Measurements from ENCODE around the gene PEAK3.

PEAK3 gene

DNA sequence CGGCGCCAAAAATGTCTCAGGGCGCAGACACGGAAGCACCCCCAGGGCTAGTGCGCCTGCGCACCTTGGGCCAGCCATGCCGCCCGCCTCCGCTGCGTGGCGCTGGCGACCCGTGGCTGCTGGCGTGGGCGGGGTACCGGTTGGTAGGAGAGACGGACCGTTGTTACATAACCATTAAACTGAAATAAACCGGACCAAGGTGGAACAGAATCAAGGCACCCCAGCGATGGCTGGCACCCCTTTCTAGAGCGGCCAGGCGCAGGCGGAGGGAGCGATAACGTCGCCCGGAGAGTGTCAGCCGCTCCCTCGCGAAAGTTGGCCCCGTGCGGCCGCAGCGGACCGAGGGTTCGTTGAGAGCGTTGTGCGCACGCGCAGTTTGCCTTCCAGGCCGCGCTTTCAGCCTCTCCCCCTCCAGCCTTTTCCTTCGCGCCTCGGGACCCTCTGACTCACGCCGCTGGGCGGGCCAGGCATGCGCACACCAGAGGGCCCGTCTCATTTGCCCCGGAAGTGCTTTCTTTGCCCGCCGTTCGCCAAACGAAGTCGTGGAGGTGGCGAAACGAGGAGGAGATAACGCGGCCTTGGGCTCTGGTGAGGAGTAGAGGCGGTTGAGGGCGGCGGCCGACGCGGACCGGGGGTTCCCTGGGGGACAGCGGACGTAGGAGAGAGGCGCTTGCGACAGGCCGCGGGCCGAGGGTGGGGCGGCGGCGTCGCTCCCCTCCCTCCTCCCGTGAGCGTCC, 45.5 kb downstream of the PEAK3 start, which contains the start of the genes PLEKHJ1 and SF3A2:
Gene PLEKHJ1 (minus strand): TSS at position 16 of the 737 bp plus-strand sequence. CDS start 81 bp downstream, outside the sequence.
Gene SF3A2 (plus strand): TSS at position 511 of the 737 bp plus-strand sequence. CDS start 6,595 bp downstream, outside the sequence.
- peak; percentile 90 to 92 for DNase-seq

DNA sequence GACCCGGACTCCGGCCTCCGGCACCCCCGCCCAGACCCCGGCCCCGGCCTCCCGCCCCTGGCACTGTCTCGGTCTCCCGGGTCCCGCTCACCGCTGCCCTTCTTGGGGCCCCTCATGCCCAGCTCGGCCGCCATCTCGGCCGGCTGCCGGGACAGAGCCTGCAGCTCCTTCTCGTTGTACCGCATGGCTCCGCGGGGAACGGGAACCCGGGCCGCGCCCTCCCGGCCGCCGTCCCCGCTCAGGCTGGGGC, 46.0 kb downstream of the PEAK3 start:
- DNase-seq = no peak

DNA sequence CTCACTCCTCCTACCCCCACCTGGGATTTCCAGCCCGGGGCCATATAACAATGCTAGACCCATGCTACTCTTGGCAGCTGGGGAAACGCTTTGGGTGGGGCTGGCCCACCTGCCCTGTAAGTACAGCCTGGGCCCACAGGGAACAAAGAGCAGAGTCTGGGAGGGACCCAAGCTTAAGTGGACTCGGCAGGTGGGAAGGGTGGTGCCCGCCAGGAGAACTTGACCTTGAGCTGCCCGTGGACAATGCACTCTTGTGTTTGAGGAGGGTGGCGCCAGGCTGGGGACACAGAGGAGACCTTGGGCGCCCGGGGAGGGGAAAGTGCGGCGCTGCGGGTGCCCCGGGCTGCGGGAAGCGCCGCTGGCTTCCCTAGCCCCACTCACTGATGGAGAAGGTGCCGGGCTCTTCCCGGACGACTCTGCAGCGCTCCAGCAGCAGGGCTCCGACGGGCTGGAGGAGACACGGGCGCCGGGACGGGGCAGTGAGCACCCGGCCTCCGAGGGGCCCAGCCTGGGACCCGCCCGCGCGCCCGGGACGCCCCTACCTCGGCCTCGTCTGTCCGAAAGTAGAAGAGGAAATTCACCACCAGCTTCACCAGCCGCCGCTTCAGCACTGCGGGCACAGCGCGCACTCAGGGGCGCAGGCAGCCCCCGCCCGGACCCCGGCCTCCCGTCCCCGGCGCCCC, 46.5 kb downstream of the PEAK3 start:
- DNase-seq = no peak

DNA sequence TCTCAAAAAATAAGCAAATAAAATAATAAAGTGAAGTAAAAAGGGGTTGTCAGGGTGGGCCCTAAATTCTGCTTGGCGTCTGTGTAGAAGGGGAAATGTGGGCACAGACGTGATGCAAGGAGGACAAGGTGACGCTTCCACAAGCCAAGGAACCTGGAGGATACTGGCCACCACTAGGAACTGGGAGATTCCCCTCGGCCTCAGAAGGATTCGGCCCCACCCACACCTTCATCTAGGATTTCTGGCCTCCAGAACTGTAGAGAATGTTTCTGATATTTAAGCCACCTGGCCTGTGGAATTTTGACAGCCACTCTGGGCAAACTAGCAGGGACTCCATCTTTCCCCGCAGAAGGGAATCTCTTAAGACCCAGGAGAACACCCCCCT, 47.0 kb downstream of the PEAK3 start:
- DNase-seq = no peak

DNA sequence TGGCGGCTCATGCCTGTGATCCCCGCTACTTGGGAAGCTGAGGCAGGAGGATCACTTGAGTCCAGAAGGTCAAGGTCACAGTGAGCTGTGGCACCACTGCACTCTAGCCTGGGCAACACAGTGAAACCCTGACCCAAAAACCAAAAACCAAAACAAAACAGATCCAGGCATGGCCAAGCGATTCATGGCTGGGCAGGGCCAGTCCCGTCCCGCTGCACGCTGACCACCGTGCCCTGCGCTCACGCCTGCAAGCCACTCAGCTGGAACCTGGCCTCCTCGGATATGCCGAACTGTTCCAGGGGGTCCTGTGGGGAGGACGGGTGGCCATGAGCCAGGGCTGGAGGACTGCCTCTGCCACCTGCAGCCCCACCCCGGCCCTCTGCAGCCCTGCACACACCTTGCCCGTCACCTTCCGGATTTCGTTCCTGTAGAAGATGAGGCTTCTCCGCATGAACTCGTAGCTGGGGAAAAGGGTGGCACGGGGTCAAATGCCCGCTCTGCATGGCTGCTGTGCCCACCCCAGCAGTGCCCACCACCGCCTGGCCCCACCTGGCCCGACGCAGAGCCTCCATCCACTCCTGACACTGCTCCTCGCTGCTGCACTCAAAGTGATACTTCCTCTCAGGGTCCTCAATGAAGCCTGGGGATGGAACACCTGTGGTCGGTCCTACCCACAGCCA, 48.2 kb downstream of the PEAK3 start:
- no peak for DNase-seq

DNA sequence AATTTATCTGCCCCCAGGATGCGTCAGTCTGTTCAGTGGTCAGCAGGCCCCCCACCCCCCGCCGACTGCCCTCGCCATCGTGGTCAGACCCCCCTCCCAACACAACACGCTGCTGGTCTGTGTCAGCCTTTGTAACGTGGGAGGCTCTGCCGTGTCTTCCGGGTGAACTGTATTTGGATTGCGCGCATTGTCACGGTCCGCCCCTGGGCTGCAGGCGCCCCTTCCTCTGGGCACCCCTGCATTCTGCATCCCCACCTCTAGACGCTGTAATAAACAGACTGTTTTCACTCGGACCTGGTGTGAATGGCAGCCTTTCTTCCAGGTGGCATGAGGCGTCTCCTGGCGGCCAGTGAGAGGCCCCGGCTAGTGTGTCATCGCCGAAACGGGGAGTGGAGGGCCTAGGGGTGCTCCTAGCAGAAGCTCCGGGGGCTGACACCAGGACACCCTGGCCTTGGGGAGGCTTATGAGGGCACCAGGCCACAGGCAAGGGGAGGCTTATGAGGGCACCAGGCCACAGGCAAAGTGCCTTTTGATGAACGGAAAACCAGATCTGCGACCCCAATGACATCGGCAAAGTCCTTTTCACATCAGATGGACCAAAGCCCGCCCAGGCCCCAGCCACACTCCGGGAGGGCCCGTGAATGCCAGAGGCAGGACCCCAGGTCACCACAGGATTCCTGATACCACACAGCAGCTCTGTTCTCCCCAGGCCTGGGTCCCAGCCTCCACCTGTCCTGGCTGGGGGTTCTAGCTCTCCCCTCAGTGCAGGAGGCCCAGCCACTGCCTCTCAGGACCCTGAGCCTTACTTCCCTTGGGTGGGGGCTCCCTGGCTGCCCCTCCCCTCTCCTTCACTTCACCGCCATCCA, 49.5 kb downstream of the PEAK3 start:
- no peak for DNase-seq

DNA sequence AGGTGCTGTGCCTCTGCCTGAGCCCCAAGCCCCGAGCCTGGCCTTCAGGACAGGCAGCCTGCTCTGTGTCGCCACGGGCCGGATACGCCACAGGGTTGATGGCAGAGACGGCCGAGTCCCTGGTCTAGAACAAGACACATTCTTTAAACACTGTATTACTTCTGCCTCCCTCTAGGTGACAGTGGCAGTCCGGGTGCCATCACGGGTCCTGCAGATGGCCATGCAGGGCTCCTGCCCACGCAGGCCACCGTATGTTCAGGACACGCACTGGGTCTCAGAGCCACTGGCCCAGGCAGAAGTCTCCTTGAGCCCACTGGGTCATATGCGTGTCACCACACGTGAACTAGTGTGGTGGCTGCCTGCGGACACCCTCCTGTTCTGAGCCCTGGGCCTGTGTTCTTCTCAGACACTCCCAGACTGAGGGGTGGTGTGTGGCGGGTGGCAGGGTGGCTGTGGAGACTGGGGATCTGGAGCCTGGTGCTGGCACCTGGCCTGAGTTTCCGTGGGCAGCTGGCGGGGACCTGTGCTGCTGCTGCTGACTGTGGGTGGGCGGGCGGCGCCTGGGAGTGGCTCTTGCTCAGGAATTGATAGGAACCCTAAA, 50.3 kb downstream of the PEAK3 start:
- DNase-seq = no peak

DNA sequence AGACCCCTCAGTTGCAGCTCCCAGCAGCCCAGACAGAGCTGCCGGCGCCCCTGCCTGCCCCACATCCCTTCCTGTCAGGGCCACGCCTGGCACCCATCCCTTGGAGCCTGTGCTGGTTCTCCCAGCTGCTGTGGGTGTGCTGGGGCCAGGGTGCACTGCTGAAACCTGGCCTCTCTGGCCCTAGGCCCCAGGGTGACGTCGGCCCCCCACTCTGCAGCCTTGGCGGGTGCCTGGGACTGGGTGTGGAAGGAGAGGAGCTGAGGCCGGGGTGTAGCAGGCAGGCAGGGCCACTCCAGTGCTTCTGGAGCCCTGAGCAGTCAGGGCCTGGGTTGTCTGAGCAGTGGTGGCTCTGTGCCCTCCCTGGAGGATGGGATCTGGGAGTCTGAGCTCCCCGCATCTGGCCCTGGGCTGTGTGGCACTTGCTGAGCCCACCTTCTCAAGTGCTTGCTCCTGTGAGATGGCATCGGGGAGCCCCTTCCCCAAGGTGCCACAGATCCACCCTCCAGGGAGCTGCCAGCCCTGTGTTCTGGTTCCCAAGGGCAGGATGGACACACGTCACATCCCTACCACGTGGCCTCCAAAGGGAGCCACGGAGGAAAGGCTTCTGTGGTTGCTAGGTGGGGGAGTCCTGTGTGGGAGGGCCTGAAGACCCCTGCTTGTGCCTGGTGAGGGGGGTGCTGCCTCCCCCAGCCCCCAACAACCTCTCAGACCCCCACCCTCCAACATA, 51.0 kb downstream of the PEAK3 start:
- DNase-seq = no peak

DNA sequence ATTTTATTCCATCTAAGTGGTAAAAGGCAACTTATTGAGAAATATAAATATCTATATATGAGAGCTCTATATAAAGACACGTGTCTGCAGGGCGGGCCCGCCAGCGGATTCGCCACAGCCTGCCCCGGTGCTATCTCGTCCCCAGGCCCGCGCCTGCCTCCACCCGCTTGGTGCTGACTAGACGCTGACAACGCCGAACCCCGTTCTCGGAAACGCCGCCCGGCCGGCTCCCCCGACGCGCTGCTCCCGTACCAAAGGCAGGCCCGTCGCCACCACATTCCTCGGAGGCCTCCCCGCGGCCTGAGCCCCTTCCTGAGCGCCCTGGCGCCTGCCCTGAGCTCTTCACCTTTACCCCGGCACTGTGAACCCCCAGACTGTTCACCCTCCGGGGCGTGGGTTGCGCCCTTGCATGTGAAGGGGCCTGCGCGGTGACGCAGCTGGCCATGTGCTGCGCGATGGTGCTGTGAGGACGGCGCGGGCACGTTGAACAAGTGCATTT, 51.9 kb downstream of the PEAK3 start:
- DNase-seq = no peak

DNA sequence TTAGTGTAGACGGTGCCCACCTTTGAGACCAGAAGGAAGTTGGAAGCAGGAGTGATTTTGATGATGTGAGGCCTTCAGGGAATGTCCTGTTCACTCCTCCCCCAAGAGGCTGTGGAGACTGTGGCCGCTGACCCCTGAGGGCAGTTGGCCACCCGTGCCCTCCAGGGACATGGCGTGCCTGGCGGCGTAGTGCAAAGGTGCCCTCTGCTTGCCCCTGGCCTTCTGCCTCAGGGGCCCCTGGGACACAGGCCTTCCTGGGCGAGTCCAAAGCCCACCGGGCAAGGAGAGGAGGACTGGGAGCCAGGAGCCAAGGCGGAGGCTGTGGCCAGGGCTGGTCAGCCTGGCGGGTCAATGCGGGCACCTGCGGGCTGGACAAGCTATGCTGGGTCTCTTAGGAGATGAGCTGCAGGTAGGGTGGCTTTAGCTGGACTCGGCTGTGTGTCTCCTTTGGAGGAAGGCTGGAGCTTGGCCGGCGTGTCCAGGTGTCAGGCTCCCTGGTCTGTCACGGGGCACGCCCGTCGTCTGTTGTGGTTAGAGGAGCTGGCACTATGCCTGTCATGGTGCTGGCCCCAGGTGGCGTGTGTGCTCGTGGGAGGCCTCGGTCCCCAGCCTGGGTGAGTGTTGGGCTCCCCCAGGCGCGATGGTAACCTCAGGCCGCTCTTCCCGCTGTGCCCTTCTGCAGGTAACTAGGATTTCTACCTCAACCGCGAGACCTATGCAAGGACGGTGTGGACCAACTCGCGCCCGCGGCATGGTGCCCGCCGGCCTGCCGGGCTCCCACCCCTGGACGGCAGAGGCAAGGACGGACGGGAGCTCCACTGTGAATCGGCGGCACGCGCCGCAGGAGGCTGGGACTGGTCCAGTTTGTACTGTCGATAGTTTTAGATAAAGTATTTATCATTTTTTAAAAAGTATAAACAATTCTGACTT, 52.6 kb downstream of the PEAK3 start:
- DNase-seq = no peak

DNA sequence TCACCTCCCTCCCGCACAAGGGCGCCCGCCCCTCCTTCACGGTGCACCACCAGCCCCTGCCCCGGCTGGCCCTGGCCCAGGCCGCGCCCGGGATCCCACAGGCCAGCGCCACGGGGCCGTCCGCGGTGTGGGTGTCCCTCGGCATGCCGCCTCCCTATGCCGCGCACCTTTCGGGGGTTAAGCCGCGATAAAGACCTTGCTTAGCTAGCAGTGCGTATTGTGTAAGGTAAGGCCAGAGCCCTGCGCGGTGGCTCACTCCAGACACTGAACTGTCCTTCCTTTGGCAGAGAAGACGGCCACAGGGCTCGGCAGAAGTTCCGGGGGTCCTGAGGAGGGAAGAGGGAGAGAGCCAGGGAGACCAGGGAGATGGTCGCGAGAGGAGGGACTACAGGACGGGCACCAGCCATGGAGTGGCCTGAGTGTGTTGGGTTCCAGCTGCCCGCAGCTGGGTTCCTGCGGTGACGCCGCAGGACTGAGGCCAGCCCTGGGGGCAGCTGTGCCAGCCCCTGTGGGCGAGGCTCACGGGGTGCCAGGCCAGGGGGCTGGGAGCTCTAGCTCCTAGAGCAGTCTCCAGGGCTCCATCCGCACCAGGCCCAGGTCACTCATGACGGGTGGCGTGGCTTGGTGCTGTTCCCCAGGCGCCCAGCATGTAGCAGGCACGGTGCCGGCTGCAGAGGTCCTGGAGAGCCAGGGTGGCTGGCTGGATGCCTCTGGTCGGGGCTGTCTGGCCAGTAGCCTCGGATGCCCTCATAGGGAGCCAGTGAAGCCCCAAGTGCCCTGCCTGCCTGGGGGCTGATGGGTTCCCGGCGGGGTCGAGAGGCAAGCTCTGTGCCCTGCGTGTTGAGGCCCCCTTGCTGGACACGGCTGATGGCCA, 53.6 kb downstream of the PEAK3 start:
- DNase-seq = no peak

DNA sequence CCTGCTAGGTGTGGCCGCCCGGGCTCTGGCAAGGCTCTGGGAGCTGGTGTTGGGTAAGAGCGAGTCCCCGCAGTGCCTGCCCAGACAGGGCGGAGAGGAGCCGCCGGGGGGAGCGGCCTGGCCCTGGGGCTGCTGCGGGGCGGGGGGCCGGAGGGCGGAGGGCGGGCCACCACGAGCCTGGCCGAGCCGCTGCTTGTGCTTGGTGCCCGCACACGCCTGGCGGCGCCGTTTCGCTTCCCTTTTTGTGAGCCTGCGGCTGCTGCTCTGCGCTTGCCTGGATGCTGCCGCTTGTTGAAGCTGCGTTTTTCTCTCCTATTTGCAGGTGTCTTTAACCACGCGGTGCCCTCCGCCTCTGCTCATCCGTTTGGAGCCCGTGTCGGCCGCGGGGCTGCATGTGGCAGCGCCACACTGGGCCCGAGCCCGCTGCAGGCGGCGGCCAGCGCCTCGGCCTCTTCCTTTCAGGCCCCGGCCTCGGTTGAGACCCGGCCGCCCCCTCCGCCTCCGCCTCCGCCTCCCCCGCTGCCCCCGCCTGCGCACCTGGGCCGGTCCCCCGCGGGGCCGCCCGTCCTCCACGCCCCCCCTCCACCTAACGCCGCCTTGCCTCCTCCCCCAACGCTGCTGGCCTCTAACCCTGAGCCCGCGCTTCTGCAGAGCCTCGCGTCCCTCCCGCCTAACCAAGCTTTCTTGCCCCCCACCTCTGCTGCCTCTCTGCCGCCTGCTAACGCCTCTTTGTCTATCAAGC, 54.4 kb downstream of the PEAK3 start:
- no peak for DNase-seq

DNA sequence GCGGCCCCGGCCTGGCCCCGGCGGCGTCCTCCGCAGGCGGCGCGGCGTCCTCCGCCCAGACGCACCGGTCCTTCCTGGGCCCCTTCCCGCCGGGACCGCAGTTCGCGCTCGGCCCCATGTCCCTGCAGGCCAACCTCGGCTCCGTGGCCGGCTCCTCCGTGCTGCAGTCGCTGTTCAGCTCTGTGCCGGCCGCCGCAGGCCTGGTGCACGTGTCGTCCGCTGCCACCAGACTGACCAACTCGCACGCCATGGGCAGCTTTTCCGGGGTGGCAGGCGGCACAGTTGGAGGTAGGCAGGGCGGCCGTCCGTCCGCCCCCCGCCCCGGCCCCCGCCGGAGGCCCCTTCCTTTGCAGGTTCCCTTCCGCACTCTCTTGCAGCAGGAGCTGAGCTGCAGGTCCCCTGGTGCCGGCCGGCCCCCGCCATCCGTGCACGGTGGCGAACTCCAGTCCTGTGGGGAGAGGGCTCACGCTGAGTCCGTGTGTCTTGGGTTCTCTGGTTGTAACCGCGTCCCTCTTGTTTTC, 55.1 kb downstream of the PEAK3 start:
- DNase-seq = no peak

DNA sequence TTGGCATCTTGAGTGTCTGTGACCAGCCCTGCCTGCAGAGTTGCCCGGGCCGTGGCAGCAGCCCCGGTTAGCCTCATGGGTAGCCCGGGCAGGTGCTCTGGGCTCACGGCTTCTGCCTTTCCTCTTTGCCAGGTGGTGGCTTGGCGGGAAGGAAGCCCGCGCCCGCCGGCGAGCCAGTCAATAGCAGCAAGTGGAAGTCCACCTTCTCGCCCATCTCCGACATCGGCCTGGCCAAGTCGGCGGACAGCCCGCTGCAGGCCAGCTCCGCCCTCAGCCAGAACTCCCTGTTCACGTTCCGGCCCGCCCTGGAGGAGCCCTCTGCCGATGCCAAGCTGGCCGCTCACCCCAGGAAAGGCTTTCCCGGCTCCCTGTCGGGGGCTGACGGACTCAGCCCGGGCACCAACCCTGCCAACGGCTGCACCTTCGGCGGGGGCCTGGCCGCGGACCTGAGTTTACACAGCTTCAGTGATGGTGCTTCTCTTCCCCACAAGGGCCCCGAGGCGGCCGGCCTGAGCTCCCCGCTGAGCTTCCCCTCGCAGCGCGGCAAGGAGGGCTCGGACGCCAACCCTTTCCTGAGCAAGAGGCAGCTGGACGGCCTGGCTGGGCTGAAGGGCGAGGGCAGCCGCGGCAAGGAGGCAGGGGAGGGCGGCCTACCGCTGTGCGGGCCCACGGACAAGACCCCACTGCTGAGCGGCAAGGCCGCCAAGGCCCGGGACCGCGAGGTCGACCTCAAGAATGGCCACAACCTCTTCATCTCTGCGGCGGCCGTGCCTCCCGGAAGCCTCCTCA, 55.7 kb downstream of the PEAK3 start:
- DNase-seq = no peak

DNA sequence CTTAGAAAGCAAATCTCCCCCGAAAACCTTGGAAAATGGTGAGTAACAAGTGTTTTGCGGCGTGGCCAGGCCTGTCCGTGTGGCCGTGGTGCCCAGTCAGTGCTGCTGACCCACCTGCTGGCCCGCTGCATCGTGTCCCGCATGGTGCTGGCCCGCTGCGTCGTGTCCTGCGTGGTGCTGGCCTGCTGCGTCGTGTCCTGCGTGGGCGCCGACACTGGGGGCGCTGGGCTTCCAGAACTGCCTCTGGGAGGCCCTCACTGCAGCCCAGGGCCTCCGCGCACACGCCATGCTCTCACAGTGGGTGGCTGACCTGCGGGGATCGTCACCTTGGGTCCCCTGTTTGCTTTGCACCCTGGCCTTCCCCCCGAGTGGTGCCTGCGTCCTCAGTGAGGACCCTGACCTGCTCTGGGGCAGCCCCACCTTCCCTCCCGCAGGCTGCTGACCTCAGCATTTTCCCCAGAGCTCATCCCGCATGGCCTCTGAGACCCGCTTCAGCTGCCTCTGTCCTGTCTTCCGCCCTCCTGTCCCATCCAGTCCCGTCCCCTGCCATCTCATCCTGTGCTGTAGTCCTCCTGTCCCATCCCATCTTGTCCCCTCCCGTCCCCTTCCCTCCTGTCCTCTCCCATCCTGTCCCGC, 56.4 kb downstream of the PEAK3 start:
- no peak for DNase-seq

DNA sequence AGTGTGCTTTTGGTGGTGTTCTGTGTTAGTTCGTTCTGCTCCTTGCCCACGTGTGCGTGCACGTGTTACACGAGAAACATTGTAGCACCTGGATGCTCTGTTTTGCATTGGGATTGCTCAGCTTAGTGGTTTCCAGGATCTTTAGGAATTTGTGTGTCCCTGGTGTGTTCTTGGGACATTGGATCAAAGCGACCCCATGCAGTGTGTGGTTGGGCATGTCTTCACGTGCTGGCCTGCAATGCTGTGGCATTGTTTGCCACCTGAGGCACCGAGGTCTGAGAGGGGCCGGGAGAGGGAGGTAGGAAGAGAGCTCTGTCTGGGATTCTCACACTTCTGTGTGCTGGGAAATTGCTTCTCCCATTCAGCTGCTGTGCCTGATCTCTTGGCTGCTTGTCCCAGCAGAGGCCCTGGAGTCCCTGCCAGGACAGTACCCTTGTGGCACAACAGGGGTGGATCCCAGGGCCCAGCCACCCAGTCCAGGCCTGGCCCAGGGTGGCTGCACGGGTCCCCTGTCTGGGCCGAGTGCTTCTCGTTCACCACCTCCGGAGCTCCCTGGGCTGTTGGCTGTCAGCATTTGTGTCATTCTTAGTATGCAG, 57.1 kb downstream of the PEAK3 start:
- no peak for DNase-seq
